ENCODE results near the gene LRIF1. TPM values are rescaled to one million over a fixed set of nuclear protein-coding genes. Genes with fewer than 3 reads are reported as not detected.

LRIF1 gene
- total and polyA plus RNA-seq, 2 of the 8 experiments (the other 6 are each of a cell fraction or from before 2014, with no cell fraction given): 5.2 to 19.3 TPM

DNA sequence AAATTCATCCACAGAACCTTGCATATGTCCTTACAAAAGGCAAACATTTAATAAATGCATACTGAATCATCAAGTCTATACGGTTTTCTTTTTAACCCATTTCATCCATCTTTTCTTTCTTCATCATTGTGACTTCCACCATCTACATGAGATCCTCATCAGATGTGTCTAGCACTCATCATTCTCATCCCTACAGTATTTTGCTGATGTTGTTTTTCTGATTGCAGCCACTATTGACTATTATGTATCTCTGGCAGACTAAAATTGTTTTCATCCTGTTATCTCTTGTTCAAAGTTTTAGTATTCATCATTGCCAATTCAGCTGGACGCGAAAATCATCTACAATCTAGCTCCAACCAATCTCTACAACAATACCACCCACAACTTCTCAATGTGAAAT lies 5.9 kb downstream of the LRIF1 start:
- WGBS, 2 experiments (ENCODE audit: extremely low coverage in 1 of 2, insufficient coverage in 1 of 2, insufficient read length in 1 of 2, insufficient replicate concordance in 2 of 2, low coverage in 1 of 2, low lambda C conversion rate in 2 of 2, missing lambda C conversion rate in 1 of 2): 89% methylated on average over 3 of the region's 3 CpGs; no CpG with 5 or more reads in 1 of the 2 experiments
- Histone ChIP-seq H3K56ac (replicated peaks; ENCODE audit: insufficient read length, low read depth, low read length) (no peak overlapping the region), H3K36me3 (ENCODE audit: control insufficient read depth in 2 of 4, insufficient read depth in 4 of 4, low read length in 3 of 4) (no peaks in the 10 kb centered on the region), H4K20me1 (replicated peaks in 1 of 2; ENCODE audit: control insufficient read depth in 1 of 2, insufficient read depth in 2 of 2, low read length in 2 of 2) (peaks cover 0 to 2% of the 10 kb centered on the region in 2 experiments), H3K9me3 (ENCODE audit: insufficient read depth in 2 of 2, low read depth in 1 of 2, low read length in 1 of 2) (no peaks in the 10 kb centered on the region), H3K27ac (ENCODE audit: low read depth, low read length) (no peak overlapping the region), H3K18ac (ENCODE audit: extremely low read depth, low read length) (no peak overlapping the region), H3K79me1 (ENCODE audit: low read depth, low read length) (no peaks in the 10 kb centered on the region), H3K4me2 (ENCODE audit: insufficient read depth in 1 of 2, low read depth in 2 of 2, low read length in 2 of 2) (no peak overlapping the region), H2AK5ac (ENCODE audit: low read depth, low read length) (no peak overlapping the region), H3K4me3 (ENCODE audit: extremely low read depth in 1 of 4, insufficient read depth in 2 of 4, low read depth in 3 of 4, low read length in 4 of 4) (no peak overlapping the region), H2BK120ac (replicated peaks; ENCODE audit: low read depth, low read length) (no peak overlapping the region), H3K27me3 (replicated peaks in 1 of 4; ENCODE audit: control insufficient read depth in 3 of 4, extremely low read depth in 1 of 4, insufficient read depth in 3 of 4, low read length in 3 of 4) (no peaks in the 10 kb centered on the region), H2AFZ (ENCODE audit: low read length) (no peak overlapping the region), H2BK12ac (ENCODE audit: low read depth, low read length) (no peak overlapping the region), H3K4me1 (replicated peaks in 1 of 4; ENCODE audit: control insufficient read depth in 3 of 4, insufficient read depth in 4 of 4, low read length in 3 of 4) (no peaks in the 10 kb centered on the region), H3K79me2 (ENCODE audit: control insufficient read depth in 1 of 2, insufficient read depth in 2 of 2, low read length in 2 of 2) (peaks cover 0 to 59% of the 10 kb centered on the region in 2 experiments; a peak in 3 of 4 replicates), H2BK15ac (ENCODE audit: low read length) (no peak overlapping the region), H3K23me2 (ENCODE audit: low read depth, low read length) (no peaks in the 10 kb centered on the region), H2BK5ac (ENCODE audit: low read depth, low read length) (no peak overlapping the region), H4K8ac (ENCODE audit: extremely low read depth, insufficient read depth, low read length) (no peak overlapping the region), H4K5ac (ENCODE audit: insufficient read length, low read depth, low read length) (no peak overlapping the region), H3K9ac (replicated peaks in 1 of 4; ENCODE audit: extremely low read depth in 1 of 4, low read depth in 3 of 4, low read length in 3 of 4) (no peak overlapping the region), H3K23ac (ENCODE audit: insufficient read length) (no peak overlapping the region), H3K4ac (replicated peaks; ENCODE audit: insufficient read length, low read depth, low read length) (no peak overlapping the region), H4K91ac (replicated peaks; ENCODE audit: insufficient read length, low read length) (no peak overlapping the region), H2BK20ac (ENCODE audit: low read length) (no peak overlapping the region), H3K14ac (ENCODE audit: insufficient read length) (no peak overlapping the region)
- DNase-seq (ENCODE audit: low read depth in 1 of 2, low spot score in 2 of 2): no peak
- no peak for FAIRE-seq
- no peak for TF ChIP-seq RFX5 (IDR thresholded peaks at IDR 0.05; ENCODE audit: borderline replicate concordance, low read depth, low read length)
- TF ChIP-seq ZNF274 (IDR thresholded peaks at IDR 0.05; ENCODE audit: borderline replicate concordance, extremely low read depth, low read length): no peak
- no peak for TF ChIP-seq EP300 (IDR thresholded peaks at IDR 0.05; ENCODE audit: borderline replicate concordance in 1 of 2, low read depth in 2 of 2, low read length in 2 of 2)
- TF ChIP-seq SIN3A (conservative IDR thresholded peaks at IDR 0.05 in 1 of 2, IDR thresholded peaks at IDR 0.05 in 1 of 2; ENCODE audit: low read depth in 1 of 2, low read length in 2 of 2): no peak
- TF ChIP-seq TAF1 (IDR thresholded peaks at IDR 0.05; ENCODE audit: low read depth, low read length): no peak
- POLR2A ChIA-PET (ENCODE audit: partially characterized antibody): no interaction called here
- CTCF ChIA-PET (ENCODE audit: partially characterized antibody): no interaction called here
